H1 (cell line): Measurements from ENCODE around the gene PIK3R1.

Source experiments
- GTF2F1 ChIP-seq: IDR thresholded peaks from 2 replicates; pipeline ENCODE4 v1.6.1; 2012; ENCODE audit warnings: low read depth, low read length, improper control_type of control experiment, borderline replicate concordance
- POLR2A ChIP-seq, 2 experiments: IDR thresholded peaks; 1 replicate in 1 of 2; 2 replicates in 1 of 2; pipeline ENCODE4 v1.6.1; 2011; ENCODE audit warnings: low read depth in 2 of 2, low read length in 2 of 2, mild to moderate bottlenecking in 2 of 2; ENCODE audit errors: control extremely low read depth in 1 of 2
- RXRA ChIP-seq: IDR thresholded peaks from 2 replicates; pipeline ENCODE4 v1.6.1; 2011; ENCODE audit warnings: low read depth, mild to moderate bottlenecking, low read length, moderate library complexity; ENCODE audit not compliant: insufficient read depth
- SUZ12 ChIP-seq: fragments of 200-600 bp; sonication (generic); IDR thresholded peaks from 2 replicates; pipeline ENCODE4 v1.6.1; 2012; ENCODE audit warnings: mild to moderate bottlenecking, inconsistent platforms, low read length, moderate library complexity, mixed read lengths
- TF ChIP-seq, protein P1 (sequence below), 3 experiments: IDR thresholded peaks; 1 replicate in 2 of 3; 2 replicates in 1 of 3; pipeline versions ENCODE4 v1.5.1 to v1.6.1; 2011; ENCODE audit warnings: low read length in 3 of 3, mild to moderate bottlenecking in 3 of 3, inconsistent platforms in 2 of 3, low read depth in 1 of 3, moderate library complexity in 1 of 3; ENCODE audit not compliant: insufficient read depth in 1 of 3; ENCODE audit errors: control extremely low read depth in 1 of 3

DNA sequence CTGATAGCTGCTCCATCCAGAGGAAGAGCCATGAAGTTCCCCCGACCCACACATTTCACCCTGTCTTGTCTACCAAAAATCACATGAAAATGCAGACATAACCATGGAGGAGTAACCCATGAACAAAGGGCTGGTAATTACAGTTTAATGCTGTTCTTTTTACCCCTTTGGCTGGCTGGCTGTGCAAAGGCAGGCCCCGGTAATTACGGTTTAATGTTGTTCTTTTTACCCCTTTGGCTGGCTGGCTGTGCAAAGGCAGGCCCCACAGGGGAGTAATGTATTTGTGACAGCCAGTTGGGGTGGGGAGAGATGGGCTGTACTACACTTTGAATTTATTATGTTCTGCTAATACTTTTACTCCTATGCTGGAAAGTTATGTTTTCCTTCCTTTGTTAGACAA is 41.7 kb downstream of the PIK3R1 start:
- no peak for TF ChIP-seq GTF2F1
- no peak for TF ChIP-seq POLR2A (IDR thresholded peaks at IDR 0.05; ENCODE audit: control extremely low read depth in 1 of 2, low read depth in 2 of 2, low read length in 2 of 2)
- TF ChIP-seq SUZ12, result no peak
- TF ChIP-seq, protein P1, sequence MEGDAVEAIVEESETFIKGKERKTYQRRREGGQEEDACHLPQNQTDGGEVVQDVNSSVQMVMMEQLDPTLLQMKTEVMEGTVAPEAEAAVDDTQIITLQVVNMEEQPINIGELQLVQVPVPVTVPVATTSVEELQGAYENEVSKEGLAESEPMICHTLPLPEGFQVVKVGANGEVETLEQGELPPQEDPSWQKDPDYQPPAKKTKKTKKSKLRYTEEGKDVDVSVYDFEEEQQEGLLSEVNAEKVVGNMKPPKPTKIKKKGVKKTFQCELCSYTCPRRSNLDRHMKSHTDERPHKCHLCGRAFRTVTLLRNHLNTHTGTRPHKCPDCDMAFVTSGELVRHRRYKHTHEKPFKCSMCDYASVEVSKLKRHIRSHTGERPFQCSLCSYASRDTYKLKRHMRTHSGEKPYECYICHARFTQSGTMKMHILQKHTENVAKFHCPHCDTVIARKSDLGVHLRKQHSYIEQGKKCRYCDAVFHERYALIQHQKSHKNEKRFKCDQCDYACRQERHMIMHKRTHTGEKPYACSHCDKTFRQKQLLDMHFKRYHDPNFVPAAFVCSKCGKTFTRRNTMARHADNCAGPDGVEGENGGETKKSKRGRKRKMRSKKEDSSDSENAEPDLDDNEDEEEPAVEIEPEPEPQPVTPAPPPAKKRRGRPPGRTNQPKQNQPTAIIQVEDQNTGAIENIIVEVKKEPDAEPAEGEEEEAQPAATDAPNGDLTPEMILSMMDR (IDR thresholded peaks at IDR 0.05; ENCODE audit: control extremely low read depth in 1 of 3, insufficient read depth in 1 of 3, low read depth in 1 of 3, low read length in 3 of 3), result no peak
- no peak for TF ChIP-seq RXRA
